ENCODE results near the gene ERMN.
A peak's percentile ranks its signal among the peaks of the same experiment; 100 is the strongest.

ERMN gene

GRCh38 chr2:157304811-157305722, 20.6 kb downstream of the ERMN start:
- TF ChIP-seq CTCF (IDR thresholded peaks at IDR 0.05; ENCODE audit: low read depth, low read length), result no peak
- no peak for DNase-seq
- no peak overlapping the region for H3K4me3 ChIP-seq (ENCODE audit: low read depth, low read length)
- H3K9me3 ChIP-seq, result no peaks in the 10 kb centered on the region
- no peaks in the 10 kb centered on the region for H3K36me3 ChIP-seq
- no peaks in the 10 kb centered on the region for H3K27me3 ChIP-seq
- H3K4me1 ChIP-seq, result no peaks in the 10 kb centered on the region

GRCh38 chr2:157303612-157304011, 22.0 kb downstream of the ERMN start:
- no peak overlapping the region for H3K4me3 ChIP-seq (ENCODE audit: low read depth, low read length)
- no peaks in the 10 kb centered on the region for H3K4me1 ChIP-seq
- H3K27me3 ChIP-seq, result no peaks in the 10 kb centered on the region; the same call in 1 of the 2 replicates
- TF ChIP-seq CTCF (IDR thresholded peaks at IDR 0.05; ENCODE audit: low read depth, low read length), result no peak
- H3K9me3 ChIP-seq, result no peaks in the 10 kb centered on the region
- DNase-seq, result no peak
- H3K36me3 ChIP-seq, result no peaks in the 10 kb centered on the region

GRCh38 chr2:157302492-157303099, 23.0 kb downstream of the ERMN start:
- H3K27me3 ChIP-seq, result no peaks in the 10 kb centered on the region; the same call in 1 of the 2 replicates

GRCh38 chr2:157301307-157301706, 24.3 kb downstream of the ERMN start:
- H3K9me3 ChIP-seq, result no peaks in the 10 kb centered on the region
- no peak for DNase-seq
- no peaks in the 10 kb centered on the region for H3K4me1 ChIP-seq
- TF ChIP-seq CTCF (IDR thresholded peaks at IDR 0.05; ENCODE audit: low read depth, low read length), result no peak
- no peak overlapping the region for H3K4me3 ChIP-seq (ENCODE audit: low read depth, low read length)
- H3K27me3 ChIP-seq, result no peaks in the 10 kb centered on the region; the same call in 1 of the 2 replicates
- H3K36me3 ChIP-seq, result no peaks in the 10 kb centered on the region

More at GRCh38 chr2:157302492-157303099, 23.0 kb downstream of the ERMN start:
- no peaks in the 10 kb centered on the region for H3K4me1 ChIP-seq
- peak; percentile 14 for DNase-seq
- no peaks in the 10 kb centered on the region for H3K9me3 ChIP-seq
- H3K4me3 ChIP-seq (ENCODE audit: low read depth, low read length), result no peak overlapping the region
- TF ChIP-seq CTCF (IDR thresholded peaks at IDR 0.05; ENCODE audit: low read depth, low read length), result peak; percentile 61
- H3K36me3 ChIP-seq, result no peaks in the 10 kb centered on the region

- H3K27me3 ChIP-seq, result no peaks in the 10 kb centered on the region; the same call in 1 of the 2 replicates
These were observed 28.7 kb downstream of the ERMN start for GRCh38 chr2:157296958-157297357.

More at GRCh38 chr2:157296958-157297357, 28.7 kb downstream of the ERMN start:
- H3K36me3 ChIP-seq, result no peaks in the 10 kb centered on the region
- H3K4me1 ChIP-seq, result no peaks in the 10 kb centered on the region
- DNase-seq, result no peak
- H3K4me3 ChIP-seq (ENCODE audit: low read depth, low read length), result no peak overlapping the region
- H3K9me3 ChIP-seq, result no peaks in the 10 kb centered on the region
- no peak for TF ChIP-seq CTCF (IDR thresholded peaks at IDR 0.05; ENCODE audit: low read depth, low read length)
